ENCODE results near the gene CTSH. TPM values are rescaled to one million over a fixed set of nuclear protein-coding genes. Genes with fewer than 3 reads are reported as not detected.
"Not testable (repeated sequence)": the region's sequence is repeated elsewhere in the genome, so short reads cannot be mapped to it uniquely, and the experiment has no call there.

Gene CTSH
- total RNA-seq, 1 experiment from 2014 or later = 123 TPM

- in situ Hi-C loops (cut with HindIII; ENCODE audit: low pct_unique_long_range_greater_than_20kb, low sequenced_read_pairs) = no loop called here
- no peak for DNase-seq (ENCODE audit: low read depth)
These were observed 16.2 kb downstream of the CTSH start for GRCh38 chr15:78928616-78929093.

GRCh38 chr15:78928176-78928575, 16.7 kb downstream of the CTSH start:
- DNase-seq (ENCODE audit: low read depth); in situ Hi-C loops (cut with HindIII; ENCODE audit: low pct_unique_long_range_greater_than_20kb, low sequenced_read_pairs): not testable (repeated sequence)

- no peak for DNase-seq (ENCODE audit: low read depth)
- in situ Hi-C loops (cut with HindIII; ENCODE audit: low pct_unique_long_range_greater_than_20kb, low sequenced_read_pairs) = no loop called here
These were observed 17.6 kb downstream of the CTSH start for GRCh38 chr15:78927077-78927790.

GRCh38 chr15:78925956-78926743, 18.7 kb downstream of the CTSH start:
- in situ Hi-C loops (cut with HindIII; ENCODE audit: low pct_unique_long_range_greater_than_20kb, low sequenced_read_pairs) = no loop called here

GRCh38 chr15:78925076-78925624, 19.7 kb downstream of the CTSH start:
- DNase-seq (ENCODE audit: low read depth) = no peak
- in situ Hi-C loops (cut with HindIII; ENCODE audit: low pct_unique_long_range_greater_than_20kb, low sequenced_read_pairs) = no loop called here

More at GRCh38 chr15:78925956-78926743, 18.7 kb downstream of the CTSH start:
- no peak for DNase-seq (ENCODE audit: low read depth)

GRCh38 chr15:78923480-78924360, 21.1 kb downstream of the CTSH start:
- DNase-seq (ENCODE audit: low read depth) = no peak
- in situ Hi-C loops (cut with HindIII; ENCODE audit: low pct_unique_long_range_greater_than_20kb, low sequenced_read_pairs) = no loop called here

- no peak for DNase-seq (ENCODE audit: low read depth)
- in situ Hi-C loops (cut with HindIII; ENCODE audit: low pct_unique_long_range_greater_than_20kb, low sequenced_read_pairs) = no loop called here
These were observed 21.8 kb downstream of the CTSH start for GRCh38 chr15:78923015-78923414.

GRCh38 chr15:78922527-78922926, 22.3 kb downstream of the CTSH start:
- in situ Hi-C loops (cut with HindIII; ENCODE audit: low pct_unique_long_range_greater_than_20kb, low sequenced_read_pairs) = no loop called here
- DNase-seq (ENCODE audit: low read depth) = no peak

GRCh38 chr15:78921940-78922339, 22.9 kb downstream of the CTSH start:
- in situ Hi-C loops (cut with HindIII; ENCODE audit: low pct_unique_long_range_greater_than_20kb, low sequenced_read_pairs) = no loop called here

GRCh38 chr15:78921517-78921916, 23.3 kb downstream of the CTSH start:
- in situ Hi-C loops (cut with HindIII; ENCODE audit: low pct_unique_long_range_greater_than_20kb, low sequenced_read_pairs) = no loop called here
- no peak for DNase-seq (ENCODE audit: low read depth)

More at GRCh38 chr15:78921940-78922339, 22.9 kb downstream of the CTSH start:
- no peak for DNase-seq (ENCODE audit: low read depth)

- in situ Hi-C loops (cut with HindIII; ENCODE audit: low pct_unique_long_range_greater_than_20kb, low sequenced_read_pairs) = no loop called here
These were observed 27.0 kb downstream of the CTSH start for GRCh38 chr15:78917888-78918287.

GRCh38 chr15:78916088-78916487, 28.8 kb downstream of the CTSH start:
- no peak for DNase-seq (ENCODE audit: low read depth)
- in situ Hi-C loops (cut with HindIII; ENCODE audit: low pct_unique_long_range_greater_than_20kb, low sequenced_read_pairs) = no loop called here

More at GRCh38 chr15:78917888-78918287, 27.0 kb downstream of the CTSH start:
- no peak for DNase-seq (ENCODE audit: low read depth)

GRCh38 chr15:78915341-78916087, 29.3 kb downstream of the CTSH start:
- no peak for DNase-seq (ENCODE audit: low read depth)
- in situ Hi-C loops (cut with HindIII; ENCODE audit: low pct_unique_long_range_greater_than_20kb, low sequenced_read_pairs) = no loop called here

- no peak for DNase-seq (ENCODE audit: low read depth)
- in situ Hi-C loops (cut with HindIII; ENCODE audit: low pct_unique_long_range_greater_than_20kb, low sequenced_read_pairs) = no loop called here
These were observed 30.6 kb downstream of the CTSH start for GRCh38 chr15:78914027-78914764.

GRCh38 chr15:78913012-78913411, 31.8 kb downstream of the CTSH start:
- DNase-seq (ENCODE audit: low read depth) = no peak
- in situ Hi-C loops (cut with HindIII; ENCODE audit: low pct_unique_long_range_greater_than_20kb, low sequenced_read_pairs) = no loop called here

- no peak for DNase-seq (ENCODE audit: low read depth)
- in situ Hi-C loops (cut with HindIII; ENCODE audit: low pct_unique_long_range_greater_than_20kb, low sequenced_read_pairs) = no loop called here
These were observed 32.5 kb downstream of the CTSH start for GRCh38 chr15:78912316-78912715.

- DNase-seq (ENCODE audit: low read depth) = no peak
- in situ Hi-C loops (cut with HindIII; ENCODE audit: low pct_unique_long_range_greater_than_20kb, low sequenced_read_pairs) = no loop called here
These were observed 34.6 kb downstream of the CTSH start for GRCh38 chr15:78910271-78910670.

All from Caki2 (cell line).